AG08395 (cell line): Measurements from ENCODE around the gene SUB1.
"Not testable (repeated sequence)": the region's sequence is repeated elsewhere in the genome, so short reads cannot be mapped to it uniquely, and the experiment has no call there.

Experiments used
- DNase-seq: peaks from one replicate; pipeline ENCODE4 v3.0.0; 2012; ENCODE audit warnings: mixed read lengths, low spot score

SUB1 gene

GRCh38 chr5:32565145-32565544 is 20.2 kb upstream of the SUB1 start:
- no peak for DNase-seq

GRCh38 chr5:32566319-32567111 is 18.8 kb upstream of the SUB1 start:
- DNase-seq: no peak

GRCh38 chr5:32571128-32571527 is 14.2 kb upstream of the SUB1 start:
- DNase-seq: no peak

- DNase-seq: no peak
Measured at GRCh38 chr5:32572778-32573480, 12.4 kb upstream of the SUB1 start.

- DNase-seq: not testable (repeated sequence)
Measured at GRCh38 chr5:32573481-32573854, 11.9 kb upstream of the SUB1 start.

GRCh38 chr5:32574540-32575175 is 10.7 kb upstream of the SUB1 start:
- no peak for DNase-seq

- no peak for DNase-seq
Measured at GRCh38 chr5:32578363-32578762, 7.0 kb upstream of the SUB1 start.

- no peak for DNase-seq
Measured at GRCh38 chr5:32578764-32579163, 6.6 kb upstream of the SUB1 start.

- DNase-seq: no peak
Measured at GRCh38 chr5:32581010-32581785, 4.2 kb upstream of the SUB1 start.

GRCh38 chr5:32583582-32584232 is 1.6 kb upstream of the SUB1 start:
- no peak for DNase-seq

GRCh38 chr5:32584646-32585045 is 711 bp upstream of the SUB1 start:
- DNase-seq: no peak

- no peak for DNase-seq
Measured at GRCh38 chr5:32585122-32585445, 273 bp upstream of the SUB1 start.

GRCh38 chr5:32586276-32586599 is 881 bp downstream of the SUB1 start:
- no peak for DNase-seq

- no peak for DNase-seq
Measured at GRCh38 chr5:32587067-32587551, 1.8 kb downstream of the SUB1 start.

GRCh38 chr5:32589416-32589815 is 4.1 kb downstream of the SUB1 start:
- no peak for DNase-seq

- DNase-seq: peak; percentile 35
Measured at GRCh38 chr5:32589942-32590869, 4.8 kb downstream of the SUB1 start.

- no peak for DNase-seq
Measured at GRCh38 chr5:32595118-32595517, 9.8 kb downstream of the SUB1 start.

GRCh38 chr5:32597041-32597629 is 11.8 kb downstream of the SUB1 start:
- no peak for DNase-seq

GRCh38 chr5:32598260-32598937 is 13.0 kb downstream of the SUB1 start:
- no peak for DNase-seq

- DNase-seq: no peak
Measured at GRCh38 chr5:32598997-32599549, 13.7 kb downstream of the SUB1 start.
